NCI-H1436 (cell line): ENCODE measurements around the gene MMP25.
A peak's percentile ranks its signal among the peaks of the same experiment; 100 is the strongest.
"Not testable (repeated sequence)": the region's sequence is repeated elsewhere in the genome, so short reads cannot be mapped to it uniquely, and the experiment has no call there.

Experiments
- DNase-seq: peaks from one replicate; lab custom pipeline; 2025; lab: John Stamatoyannopoulos, UW

The MMP25 gene

GRCh38 chr16:3073448-3073847 lies 27.1 kb downstream of the MMP25 start:
- no peak for DNase-seq

- no peak for DNase-seq
Observed at GRCh38 chr16:3074860-3075522, 28.6 kb downstream of the MMP25 start.

GRCh38 chr16:3075523-3075915 lies 29.2 kb downstream of the MMP25 start:
- no peak for DNase-seq

GRCh38 chr16:3075946-3076345 lies 29.6 kb downstream of the MMP25 start:
- DNase-seq = not testable (repeated sequence)

GRCh38 chr16:3076577-3076976 lies 30.2 kb downstream of the MMP25 start:
- DNase-seq = no peak

- no peak for DNase-seq
Observed at GRCh38 chr16:3080024-3080423, 33.7 kb downstream of the MMP25 start.

- DNase-seq = not testable (repeated sequence)
Observed at GRCh38 chr16:3081957-3082356, 35.6 kb downstream of the MMP25 start.

- not testable (repeated sequence) for DNase-seq
Observed at GRCh38 chr16:3083408-3083807, 37.0 kb downstream of the MMP25 start.

GRCh38 chr16:3084491-3084890 lies 38.1 kb downstream of the MMP25 start:
- DNase-seq = no peak

GRCh38 chr16:3084969-3085670 lies 38.8 kb downstream of the MMP25 start:
- no peak for DNase-seq

- no peak for DNase-seq
Observed at GRCh38 chr16:3085868-3086595, 39.7 kb downstream of the MMP25 start.

- no peak for DNase-seq
Observed at GRCh38 chr16:3086596-3087242, 40.4 kb downstream of the MMP25 start.

- DNase-seq = no peak
Observed at GRCh38 chr16:3087243-3088235, 41.2 kb downstream of the MMP25 start.

- DNase-seq = no peak
Observed at GRCh38 chr16:3088450-3088849, 42.1 kb downstream of the MMP25 start.

- DNase-seq = no peak
Observed at GRCh38 chr16:3088925-3089716, 42.8 kb downstream of the MMP25 start.

GRCh38 chr16:3089717-3090592 lies 43.6 kb downstream of the MMP25 start:
- DNase-seq = no peak

- DNase-seq = no peak
Observed at GRCh38 chr16:3091551-3091950, 45.2 kb downstream of the MMP25 start.

GRCh38 chr16:3092501-3092941 lies 46.2 kb downstream of the MMP25 start:
- no peak for DNase-seq

- DNase-seq = peak; percentile 27
Observed at GRCh38 chr16:3094289-3095027, 48.1 kb downstream of the MMP25 start.
